CD14-positive monocyte (primary cell): Measurements from ENCODE around the gene VGF. TPM values are rescaled to one million over a fixed set of nuclear protein-coding genes. Genes with fewer than 3 reads are reported as not detected.
A peak's percentile ranks its signal among the peaks of the same experiment; 100 is the strongest.

Experiments
- DNase-seq, 3 donors: peaks; one replicate each; pipeline ENCODE4 v3.0.0-alpha.2; 2011 to 2022
- H2AFZ ChIP-seq: 2 replicates; pipeline ENCODE4 v1.6.0; 2012; ENCODE audit warnings: mild to moderate bottlenecking, low read depth, low read length, inconsistent platforms; ENCODE audit not compliant: insufficient read depth, poor library complexity, severe bottlenecking
- H3K27ac ChIP-seq, 2 donors: 1 replicate in 1 of 2; 2 replicates in 1 of 2; pipeline ENCODE4 v1.5.1; 2012 to 2013; ENCODE audit warnings: low read length in 2 of 2, control low read depth in 1 of 2, inconsistent platforms in 1 of 2, low read depth in 1 of 2, mild to moderate bottlenecking in 1 of 2
- H3K27me3 ChIP-seq, 2 donors: one replicate each; pipeline versions ENCODE4 v1.6.0 to v1.6.1; 2011 to 2013; ENCODE audit warnings: low read length in 2 of 2; ENCODE audit not compliant: control insufficient read depth in 2 of 2, insufficient read depth in 2 of 2
- H3K36me3 ChIP-seq, 2 donors: replicated peaks in 1 of 2; 1 replicate in 1 of 2; 2 replicates in 1 of 2; pipeline versions ENCODE4 v1.5.1 to v1.6.1; 2012 to 2013; ENCODE audit warnings: low read length in 2 of 2, control low read depth in 1 of 2, inconsistent platforms in 1 of 2, mild to moderate bottlenecking in 1 of 2; ENCODE audit not compliant: insufficient read depth in 2 of 2, control insufficient read depth in 1 of 2
- H3K4me1 ChIP-seq, 2 donors: 1 replicate in 1 of 2; 2 replicates in 1 of 2; pipeline versions ENCODE4 v1.5.1 to v1.6.1; 2012 to 2013; ENCODE audit warnings: low read length in 2 of 2, control low read depth in 1 of 2, inconsistent platforms in 1 of 2, mild to moderate bottlenecking in 1 of 2, moderate library complexity in 1 of 2; ENCODE audit not compliant: insufficient read depth in 2 of 2, control insufficient read depth in 1 of 2
- H3K4me2 ChIP-seq: replicated peaks from 2 replicates; pipeline ENCODE3; 2012; ENCODE audit warnings: low read length, moderate library complexity, mild to moderate bottlenecking; ENCODE audit not compliant: poor library complexity, severe bottlenecking; ENCODE audit errors: extremely low read depth
- H3K4me3 ChIP-seq, 3 experiments: fragments of 200-600 bp in 1 of 3; sonication (generic) in 1 of 3; replicated peaks in 1 of 3; 1 replicate in 2 of 3; 2 replicates in 1 of 3; pipeline ENCODE4 v1.5.1; 2011 to 2013; ENCODE audit warnings: low read length in 3 of 3, mild to moderate bottlenecking in 3 of 3, control low read depth in 2 of 3, low read depth in 2 of 3, inconsistent platforms in 1 of 3, moderate library complexity in 1 of 3
- H3K79me2 ChIP-seq: 2 replicates; pipeline ENCODE4 v1.6.0; 2012; ENCODE audit warnings: mild to moderate bottlenecking, control low read depth, inconsistent platforms, low read length, moderate library complexity; ENCODE audit not compliant: insufficient read depth
- H3K9ac ChIP-seq: 2 replicates; pipeline ENCODE4 v1.6.0; 2017; ENCODE audit warnings: low read length, mild to moderate bottlenecking; ENCODE audit not compliant: insufficient read depth, poor library complexity, severe bottlenecking
- H3K9me3 ChIP-seq, 2 donors: replicated peaks in 1 of 2; 1 replicate in 1 of 2; 2 replicates in 1 of 2; pipeline versions ENCODE4 v1.5.1 to v1.6.1; 2012 to 2013; ENCODE audit warnings: low read length in 2 of 2, control low read depth in 1 of 2; ENCODE audit not compliant: control insufficient read depth in 1 of 2, insufficient read depth in 1 of 2
- H4K20me1 ChIP-seq: 2 replicates; pipeline ENCODE4 v1.6.0; 2012; ENCODE audit warnings: mild to moderate bottlenecking, low read length, control low read depth, moderate library complexity; ENCODE audit not compliant: insufficient read depth
- H3K27ac Mint-ChIP-seq, 7 donors: one replicate each; pipeline ENCODE4 v1.8.0; 2020; ENCODE audit warnings: mild to moderate bottlenecking in 7 of 7, mixed read lengths in 7 of 7, moderate library complexity in 6 of 7, inconsistent platforms in 2 of 7
- H3K27me3 Mint-ChIP-seq, 3 donors: one replicate each; pipeline ENCODE4 v1.8.0; 2021 to 2022; ENCODE audit warnings: low read depth in 3 of 3, mild to moderate bottlenecking in 3 of 3, mixed read lengths in 3 of 3, moderate library complexity in 3 of 3, inconsistent platforms in 1 of 3
- H3K36me3 Mint-ChIP-seq, 2 donors: one replicate each; pipeline ENCODE4 v1.8.0; 2020; ENCODE audit warnings: mixed read lengths in 2 of 2, inconsistent platforms in 1 of 2, mild to moderate bottlenecking in 1 of 2
- H3K4me1 Mint-ChIP-seq: one replicate; pipeline ENCODE4 v1.8.0; 2020; ENCODE audit warnings: mild to moderate bottlenecking, mixed read lengths
- H3K4me3 Mint-ChIP-seq, 2 donors: one replicate each; pipeline ENCODE4 v1.8.0; 2020; ENCODE audit warnings: mild to moderate bottlenecking in 2 of 2, mixed read lengths in 2 of 2, moderate library complexity in 1 of 2
- H3K9me3 Mint-ChIP-seq, 7 donors: one replicate each; pipeline ENCODE4 v1.8.0; 2020 to 2022; ENCODE audit warnings: mixed read lengths in 7 of 7, mild to moderate bottlenecking in 6 of 7, moderate library complexity in 6 of 7, inconsistent platforms in 2 of 7
- CTCF ChIP-seq: fragments of 200-600 bp; IDR thresholded peaks from one replicate; pipeline ENCODE4 v1.8.0; 2022; ENCODE audit warnings: antibody characterized with exemption, mild to moderate bottlenecking
- WGBS: methylation state at CpG from one replicate; pipeline ENCODE4 v1.1.5; 2013; ENCODE audit warnings: missing lambda C conversion rate; ENCODE audit not compliant: insufficient coverage; 5-methylcytosine and 5-hydroxymethylcytosine counted together
- intact Hi-C, 2 donors: fragments of 100-400 bp; cut with micrococcal nuclease; formaldehyde crosslinking; loops; one replicate each; pipeline versions ENCODE4 v1.15.0 to v1.15.1; 2023
- polyA plus RNA-seq, 3 donors: library from polyadenylated mRNA; depleted of rRNA in 1 of 3; unstranded in 2 of 3; stranded (reverse) in 1 of 3; fragments of 300-500 nt in 2 of 3; fragments of >200 nt in 1 of 3; fragmentation: Illumina TruSeq in 2 of 3; gene quantifications; 1 replicate in 2 of 3; 2 replicates in 1 of 3; pipeline ENCODE4 v1.2.3, GENCODE V29; 2012 to 2021

The VGF gene
- polyA plus RNA-seq, 3 donors, result not detected

DNA sequence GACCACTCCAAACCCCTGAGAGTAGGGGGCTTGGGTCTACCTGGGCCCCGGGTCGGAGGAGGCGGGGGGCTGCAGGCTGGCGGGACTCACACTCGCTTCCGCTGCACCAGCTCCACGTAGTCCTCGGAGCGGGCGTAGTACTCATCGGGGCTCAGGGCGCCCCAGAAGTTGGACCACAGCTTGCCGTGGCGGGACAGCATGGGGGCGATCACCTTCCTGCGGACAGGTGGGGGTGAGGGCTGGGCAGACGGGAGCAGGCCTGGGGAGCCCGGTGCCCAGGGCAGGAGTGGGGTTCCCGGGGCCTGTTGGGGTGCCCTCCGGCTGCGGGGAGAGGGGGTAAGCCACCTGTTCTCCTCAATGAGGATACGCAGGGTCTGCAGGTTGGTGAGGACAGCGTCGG is 46.1 kb upstream of the VGF start:
- no peaks in the 10 kb centered on the region for H3K27me3 ChIP-seq
- intact Hi-C loops, result no loop called here
- peaks cover 9 to 10% of the 10 kb centered on the region in 2 donors for H3K4me1 ChIP-seq
- no peaks in the 10 kb centered on the region for H3K9me3 ChIP-seq
- H3K4me2 ChIP-seq, result no peak overlapping the region
- H2AFZ ChIP-seq, result no peak overlapping the region
- Mint-ChIP-seq H3K27ac (no peak overlapping the region), H3K27me3 (no peaks in the 10 kb centered on the region), H3K4me3 (no peak overlapping the region), H3K9me3 (no peaks in the 10 kb centered on the region), H3K36me3 (peaks cover 64 to 93% of the 10 kb centered on the region in 2 donors), H3K4me1 (peaks cover 10% of the 10 kb centered on the region)
- H3K4me3 ChIP-seq, result no peak overlapping the region
- peaks cover 70 to 86% of the 10 kb centered on the region in 2 donors for H3K36me3 ChIP-seq
- peaks cover 7% of the 10 kb centered on the region for H4K20me1 ChIP-seq
- no peak overlapping the region for H3K9ac ChIP-seq
- DNase-seq, result no peak
- no peak overlapping the region for H3K27ac ChIP-seq
- 96% methylated on average over 20 of the region's 24 CpGs for WGBS
- no peak for TF ChIP-seq CTCF
- H3K79me2 ChIP-seq, result peaks cover 8% of the 10 kb centered on the region

- 97% methylated on average over 15 of the region's 19 CpGs for WGBS
- H3K79me2 ChIP-seq, result no peaks in the 10 kb centered on the region
- no peak overlapping the region for H3K9ac ChIP-seq
- DNase-seq, result no peak
- Mint-ChIP-seq H3K4me3 (no peak overlapping the region), H3K36me3 (peaks cover 64 to 96% of the 10 kb centered on the region in 2 donors), H3K4me1 (no peaks in the 10 kb centered on the region), H3K9me3 (no peaks in the 10 kb centered on the region), H3K27me3 (no peaks in the 10 kb centered on the region), H3K27ac (peak overlapping the region in 1 of 7 donors; percentile 19)
- H3K4me2 ChIP-seq, result no peak overlapping the region
- H4K20me1 ChIP-seq, result no peaks in the 10 kb centered on the region
- H3K4me1 ChIP-seq, result peaks cover 0 to under 1% of the 10 kb centered on the region in 2 donors
- no peak overlapping the region for H2AFZ ChIP-seq
- peaks cover 74 to 88% of the 10 kb centered on the region in 2 donors for H3K36me3 ChIP-seq
- H3K27me3 ChIP-seq, result no peaks in the 10 kb centered on the region
- no peak overlapping the region for H3K27ac ChIP-seq
- intact Hi-C loops, result no loop called here
- TF ChIP-seq CTCF, result no peak
- H3K4me3 ChIP-seq, result no peak overlapping the region
- H3K9me3 ChIP-seq, result no peaks in the 10 kb centered on the region
Measured at GRCh38 chr7:101210143-101210542, 44.8 kb upstream of the VGF start.
